Aorta (tissue), 5 donors: Measurements from ENCODE around the gene ATP9B. TPM values are rescaled to one million over a fixed set of nuclear protein-coding genes. Genes with fewer than 3 reads are reported as not detected.

ENCODE experiments used
- ATAC-seq: fragments of 200-7000 bp; cut with Tn5 transposase; one replicate; pipeline ENCODE4 v1.9.1; 2022; ENCODE audit warnings: moderate library complexity; ENCODE audit not compliant: low FRiP score
- DNase-seq, 2 donors: peaks; one replicate each; pipeline ENCODE4 v3.0.0-alpha.2; 2020
- H3K27ac ChIP-seq, 2 donors: one replicate each; pipeline ENCODE4 v1.5.1; 2013; ENCODE audit warnings: low read length in 2 of 2, mild to moderate bottlenecking in 2 of 2, moderate library complexity in 2 of 2, control low read depth in 1 of 2, inconsistent platforms in 1 of 2, low read depth in 1 of 2
- H3K27me3 ChIP-seq, 2 donors: one replicate each; pipeline ENCODE4 v1.6.1; 2013; ENCODE audit warnings: control low read depth in 1 of 2, low read length in 1 of 2, mild to moderate bottlenecking in 1 of 2, moderate library complexity in 1 of 2; ENCODE audit not compliant: insufficient read depth in 2 of 2, control insufficient read depth in 1 of 2
- H3K36me3 ChIP-seq, 2 donors: one replicate each; pipeline ENCODE4 v1.6.1; 2013; ENCODE audit warnings: control low read depth in 1 of 2, low read length in 1 of 2, mild to moderate bottlenecking in 1 of 2; ENCODE audit not compliant: insufficient read depth in 2 of 2, control insufficient read depth in 1 of 2
- H3K4me1 ChIP-seq, 2 donors: one replicate each; pipeline ENCODE4 v1.6.1; 2013; ENCODE audit warnings: low read length in 2 of 2, control low read depth in 1 of 2, mild to moderate bottlenecking in 1 of 2, moderate library complexity in 1 of 2; ENCODE audit not compliant: insufficient read depth in 2 of 2, control insufficient read depth in 1 of 2
- H3K4me3 ChIP-seq, 2 donors: one replicate each; pipeline ENCODE4 v1.5.1; 2013; ENCODE audit warnings: low read length in 2 of 2, control low read depth in 1 of 2, mild to moderate bottlenecking in 1 of 2
- H3K9me3 ChIP-seq: one replicate; pipeline ENCODE4 v1.6.1; 2013; ENCODE audit warnings: mild to moderate bottlenecking, low read length; ENCODE audit not compliant: control insufficient read depth
- WGBS, 2 donors: extraction: QIAGEN DNeasy Blood & Tissue Kit; methylation state at CpG; one replicate each; pipeline ENCODE4 v1.1.7; 2013; 5-methylcytosine and 5-hydroxymethylcytosine counted together
- intact Hi-C, 2 donors: fragments of 100-400 bp; cut with DNase I; formaldehyde crosslinking; loops; one replicate each; pipeline versions ENCODE4 v1.14.2 to v1.15.0; 2022
- polyA plus RNA-seq, 2 donors: library from polyadenylated mRNA; stranded (reverse); fragments of 200-250 nt; gene quantifications; one replicate each; pipeline ENCODE4 v1.2.3, GENCODE V29; 2013
- total RNA-seq, 2 donors: library from RNA; stranded (reverse); fragmentation: NEBNext Ultra II Directional; extraction: Animal tissue kit (Norgen Biotek cat#: 25700); gene quantifications; one replicate each; pipeline ENCODE4 v1.2.1, GENCODE V29; 2021
- donor health status: healthy with polysubstance abuse.
- donor health status: Bipolar disorder and iron deficiency.
- donor health status: DM: no; HTN: no; CAD: no.
- donor health status: DM: no; HTN: no; CAD: no.
- donor health status: DM: yes; HTN: yes; CAD: no.

ATP9B gene
- total and polyA plus RNA-seq, 4 donors, result 2.3 to 55.3 (median 30.5) TPM

DNA sequence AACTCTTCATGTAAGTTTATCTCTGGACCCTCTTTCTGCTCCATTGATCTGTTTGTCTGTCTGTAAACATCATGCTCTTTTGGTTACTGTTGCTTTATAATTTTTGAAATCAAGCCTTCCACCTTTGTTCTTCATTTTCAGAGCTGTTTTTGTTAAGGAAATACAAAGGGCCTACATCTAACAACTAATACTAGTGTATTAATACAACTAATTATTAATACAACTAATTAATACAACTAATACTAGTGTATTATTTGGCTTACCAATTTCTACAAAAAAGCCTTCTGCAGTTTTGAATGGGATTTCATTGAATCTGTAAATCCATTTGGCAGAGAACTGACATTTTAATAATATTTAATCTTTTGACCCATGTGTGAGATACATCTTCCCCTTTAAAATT, 66.7 kb downstream of the ATP9B start:
- Histone ChIP-seq H3K27ac (no peak overlapping the region), H3K27me3 (no peaks in the 10 kb centered on the region), H3K4me3 (no peak overlapping the region), H3K4me1 (no peaks in the 10 kb centered on the region), H3K36me3 (no peaks in the 10 kb centered on the region), H3K9me3 (no peaks in the 10 kb centered on the region)
- intact Hi-C loops, result no loop called here
- ATAC-seq (no peak), DNase-seq (no peak)

DNA sequence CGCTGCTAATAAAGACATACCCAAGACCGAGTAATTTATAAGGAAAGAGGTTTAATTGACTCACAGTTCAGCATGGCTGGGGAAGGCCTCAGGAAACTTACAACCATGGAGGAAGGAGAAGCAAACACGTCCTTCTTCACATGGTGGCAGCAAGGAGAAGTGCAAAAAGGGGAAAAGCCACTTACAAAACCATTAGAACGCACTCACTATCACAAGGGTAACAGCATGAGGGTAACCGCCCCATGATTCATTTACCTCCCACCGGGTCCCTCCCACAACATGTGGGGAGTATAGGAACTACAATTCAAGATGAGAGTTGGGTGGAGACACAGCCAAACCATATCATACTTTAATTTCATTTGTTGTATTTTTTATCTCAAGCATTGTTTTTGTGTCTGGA, 67.5 kb downstream of the ATP9B start:
- intact Hi-C loops, result no loop called here
- Histone ChIP-seq H3K9me3 (no peaks in the 10 kb centered on the region), H3K4me1 (no peaks in the 10 kb centered on the region), H3K27me3 (no peaks in the 10 kb centered on the region), H3K36me3 (no peaks in the 10 kb centered on the region), H3K4me3 (no peak overlapping the region), H3K27ac (no peak overlapping the region)
- no peak for DNase-seq
- 93 to 98% methylated on average over 6 of the region's 6 CpGs for WGBS, 2 donors
- ATAC-seq, result no peak

DNA sequence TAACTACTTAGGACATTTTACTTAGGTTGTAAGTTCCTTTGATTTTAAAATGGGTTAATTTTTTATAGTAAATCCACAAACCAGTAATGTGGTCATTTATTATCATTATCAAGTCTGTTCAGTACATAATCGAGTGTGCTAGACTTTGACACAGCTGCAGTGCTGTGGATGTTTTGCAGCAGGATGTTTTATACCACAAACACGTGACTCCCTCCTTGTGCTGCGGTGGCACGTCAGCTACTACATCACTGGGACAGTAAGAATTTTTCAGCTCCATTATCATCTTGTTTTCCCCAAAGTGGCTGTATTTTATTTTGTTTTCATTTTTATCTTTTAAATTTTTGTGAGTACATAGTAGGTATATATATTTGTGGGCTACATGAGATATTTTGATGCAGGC, 70.0 kb downstream of the ATP9B start:
- intact Hi-C loops, result no loop called here
- WGBS, 2 donors, result 85 to 87% methylated on average over 4 of the region's 4 CpGs

DNA sequence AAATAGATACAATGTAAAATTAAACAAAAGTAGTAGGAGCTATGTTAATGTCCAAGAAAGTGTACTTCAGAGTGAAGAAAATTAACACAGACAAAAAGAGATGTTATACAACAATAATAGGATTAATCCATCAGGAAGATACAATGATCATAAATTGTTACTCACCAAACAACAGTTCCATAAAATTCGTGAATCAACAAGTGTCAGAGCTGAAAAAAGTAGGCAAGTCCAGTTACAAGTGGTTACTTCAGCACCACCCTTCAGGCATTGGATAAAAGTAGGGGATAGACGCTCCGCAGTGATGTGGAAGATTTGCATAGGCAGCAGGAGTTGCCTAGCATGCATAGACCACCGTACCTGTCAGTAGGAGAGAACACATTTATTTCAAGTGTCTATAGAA, 77.8 kb downstream of the ATP9B start:
- H3K9me3 ChIP-seq, result no peaks in the 10 kb centered on the region
- intact Hi-C loops, result no loop called here
- H3K36me3 ChIP-seq, result no peaks in the 10 kb centered on the region
- DNase-seq, result no peak
- WGBS, 2 donors, result 94% methylated on average over 4 of the region's 4 CpGs
- no peaks in the 10 kb centered on the region for H3K4me1 ChIP-seq
- H3K4me3 ChIP-seq, result no peak overlapping the region
- H3K27ac ChIP-seq, result no peak overlapping the region
- no peaks in the 10 kb centered on the region for H3K27me3 ChIP-seq
- no peak for ATAC-seq

More for the DNA sequence above, 70.0 kb downstream of the ATP9B start:
- Histone ChIP-seq H3K4me1 (no peaks in the 10 kb centered on the region), H3K9me3 (no peaks in the 10 kb centered on the region), H3K27ac (no peak overlapping the region), H3K27me3 (no peaks in the 10 kb centered on the region), H3K36me3 (no peaks in the 10 kb centered on the region), H3K4me3 (no peak overlapping the region)
- DNase-seq (no peak), ATAC-seq (no peak)

DNA sequence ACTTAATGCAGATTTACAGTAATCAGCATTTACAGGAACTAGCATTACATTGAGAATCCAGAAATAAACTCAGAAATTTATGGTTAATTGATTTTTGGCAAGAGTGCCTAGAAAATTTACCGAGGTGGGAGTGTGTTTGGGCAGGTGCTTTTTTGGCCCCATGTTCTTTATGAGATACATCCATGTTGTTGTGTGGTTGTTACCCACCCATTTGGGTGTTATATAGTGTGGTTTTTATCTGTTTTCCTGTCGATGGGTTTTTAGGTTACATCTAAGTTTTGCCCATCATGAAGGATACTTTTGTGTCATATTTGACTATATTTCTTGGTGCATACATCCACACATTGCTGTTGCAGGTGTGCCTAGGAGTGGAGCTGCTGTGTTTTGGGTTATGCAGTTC, 82.0 kb downstream of the ATP9B start:
- H3K4me1 ChIP-seq, result no peaks in the 10 kb centered on the region
- no peak for DNase-seq
- no peak overlapping the region for H3K4me3 ChIP-seq
- WGBS, 2 donors, result 95 to 99% methylated on average over 2 of the region's 2 CpGs
- peaks cover 2% of the 10 kb centered on the region in 2 donors for H3K36me3 ChIP-seq
- no peak overlapping the region for H3K27ac ChIP-seq
- H3K9me3 ChIP-seq, result no peaks in the 10 kb centered on the region
- intact Hi-C loops, result no loop called here
- no peaks in the 10 kb centered on the region for H3K27me3 ChIP-seq
- ATAC-seq, result no peak

DNA sequence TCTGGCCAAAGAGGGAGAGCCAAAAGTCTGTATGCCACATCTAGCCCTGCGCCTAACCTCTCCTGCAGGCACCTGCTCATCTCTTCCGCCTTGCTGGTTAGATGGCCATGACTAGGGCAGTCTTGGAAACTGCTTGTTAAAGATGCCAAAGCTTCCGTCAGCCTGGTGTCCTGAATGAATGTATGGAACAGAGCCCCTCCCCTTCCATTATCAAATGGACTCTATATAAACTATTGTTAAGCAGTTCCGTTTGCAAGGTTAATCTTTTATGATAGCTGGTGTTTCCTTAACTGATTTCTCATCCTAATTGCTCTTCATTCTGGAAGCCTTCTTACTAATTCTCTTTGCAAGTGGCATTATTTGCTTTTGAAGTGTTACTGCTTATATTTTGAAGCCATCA, 87.1 kb downstream of the ATP9B start:
- no peaks in the 10 kb centered on the region for H3K9me3 ChIP-seq
- H3K4me1 ChIP-seq, result peaks cover 0 to 5% of the 10 kb centered on the region in 2 donors
- intact Hi-C loops, result no loop called here
- no peaks in the 10 kb centered on the region for H3K27me3 ChIP-seq
- no peak overlapping the region for H3K27ac ChIP-seq
- WGBS, 2 donors, result 92 to 94% methylated on average over 4 of the region's 4 CpGs
- ATAC-seq, result no peak
- H3K4me3 ChIP-seq, result no peak overlapping the region
- H3K36me3 ChIP-seq, result peaks cover 2 to 3% of the 10 kb centered on the region in 2 donors
- DNase-seq, result no peak

DNA sequence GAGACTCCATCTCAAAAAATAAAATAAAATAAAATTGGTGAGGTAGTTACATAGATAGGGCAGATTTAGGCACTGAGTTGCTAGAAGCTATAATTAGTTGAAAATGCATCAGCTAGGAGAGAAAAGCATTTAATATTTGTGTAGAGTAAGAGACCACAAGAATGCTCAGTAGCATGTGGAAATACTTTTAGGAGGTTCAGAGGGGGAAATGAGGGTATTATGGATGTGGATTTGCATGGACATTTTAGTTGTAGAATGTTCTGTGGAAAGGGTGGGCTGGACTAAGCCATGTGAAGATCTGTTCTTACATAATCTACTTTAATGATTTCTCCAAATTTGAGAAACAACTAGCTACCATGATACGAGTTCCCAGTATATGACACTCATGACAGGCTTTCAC, 95.5 kb downstream of the ATP9B start:
- no peak overlapping the region for H3K27ac ChIP-seq
- H3K4me3 ChIP-seq, result no peak overlapping the region
- no peaks in the 10 kb centered on the region for H3K36me3 ChIP-seq
- peaks cover 0 to under 1% of the 10 kb centered on the region in 2 donors for H3K4me1 ChIP-seq
- 94 to 96% methylated on average over 1 of the region's 1 CpG for WGBS, 2 donors
- H3K9me3 ChIP-seq, result no peaks in the 10 kb centered on the region
- no peak for DNase-seq
- intact Hi-C loops, result no loop called here
- H3K27me3 ChIP-seq, result no peaks in the 10 kb centered on the region
- no peak for ATAC-seq

DNA sequence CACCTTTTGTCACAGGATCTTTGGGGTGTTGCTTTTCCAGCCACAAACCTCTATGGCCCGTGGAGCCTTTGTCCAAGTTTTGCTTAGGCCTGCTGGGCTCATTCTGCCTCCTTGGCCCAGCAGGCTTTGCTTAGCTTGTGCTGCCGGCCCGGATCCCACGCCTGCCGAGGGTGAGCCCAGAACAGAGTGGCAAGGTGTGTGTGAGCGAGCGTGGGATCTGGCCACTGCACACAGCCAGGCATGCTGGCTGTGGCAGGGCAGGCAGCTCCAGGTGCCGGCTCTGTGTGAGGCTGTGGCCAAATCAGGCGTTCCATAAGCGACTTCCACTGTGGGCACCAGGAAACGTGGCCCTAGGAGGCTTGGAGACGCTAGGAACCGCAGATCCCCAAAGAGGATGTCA, 97.5 kb downstream of the ATP9B start:
- Histone ChIP-seq H3K4me3 (no peak overlapping the region), H3K4me1 (no peaks in the 10 kb centered on the region), H3K36me3 (no peaks in the 10 kb centered on the region), H3K9me3 (no peaks in the 10 kb centered on the region), H3K27ac (no peak overlapping the region), H3K27me3 (no peaks in the 10 kb centered on the region)
- intact Hi-C loops, result no loop called here
- DNase-seq (no peak), ATAC-seq (peak; percentile 16)
- 97 to 98% methylated on average over 13 of the region's 13 CpGs for WGBS, 2 donors

DNA sequence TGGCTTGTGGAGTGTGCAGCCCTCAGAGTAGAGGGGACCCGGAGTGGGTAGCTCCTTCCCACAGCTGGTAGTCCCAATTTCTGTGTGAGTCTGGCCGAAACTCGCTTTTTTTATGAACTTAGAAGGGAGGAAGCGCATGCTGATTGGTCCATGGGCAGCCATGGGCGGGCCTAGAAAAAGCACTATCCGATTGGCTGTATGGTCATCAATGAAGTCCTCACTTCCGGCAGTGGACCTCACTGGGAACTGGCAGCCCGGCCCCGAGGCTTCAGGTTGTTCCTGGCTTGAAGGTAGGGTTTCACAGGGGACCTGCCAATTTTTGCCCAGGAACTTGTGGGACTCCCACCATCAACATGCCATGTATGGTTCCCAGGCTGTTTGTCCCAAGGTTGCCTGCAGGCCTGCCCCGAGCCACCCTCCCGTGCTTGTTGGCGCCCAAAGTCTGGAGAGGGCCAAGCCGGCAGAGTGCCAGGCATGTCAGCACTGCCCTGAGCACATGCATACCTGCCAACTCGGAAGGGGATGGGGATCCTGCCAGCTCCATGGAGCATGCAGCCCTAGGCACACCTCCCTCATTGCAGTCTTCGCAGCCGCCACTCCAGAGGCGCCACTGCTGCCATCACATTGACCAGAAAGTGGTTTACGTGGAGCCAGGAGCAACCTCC, 98.5 kb downstream of the ATP9B start:
- intact Hi-C loops, result no loop called here
- ATAC-seq (no peak), DNase-seq (peak in 1 of 2 donors; percentile 57)
- H3K36me3 ChIP-seq, result no peaks in the 10 kb centered on the region
- no peaks in the 10 kb centered on the region for H3K27me3 ChIP-seq
- no peaks in the 10 kb centered on the region for H3K9me3 ChIP-seq
- H3K27ac ChIP-seq, result no peak overlapping the region
- no peak overlapping the region for H3K4me3 ChIP-seq
- 62 to 65% methylated on average over 18 of the region's 18 CpGs for WGBS, 2 donors
- no peaks in the 10 kb centered on the region for H3K4me1 ChIP-seq
